SH-SY5Y (cell line): Measurements from ENCODE around the gene PTTG1IP.

Experiments used
- GATA2 ChIP-seq: IDR thresholded peaks from 2 replicates; pipeline ENCODE4 v1.6.1; 2011; ENCODE audit warnings: mild to moderate bottlenecking, low read depth, low read length
- GATA3 ChIP-seq: IDR thresholded peaks from 2 replicates; pipeline ENCODE4 v1.6.1; 2011; ENCODE audit warnings: low read depth, mild to moderate bottlenecking, low read length, moderate library complexity

DNA sequence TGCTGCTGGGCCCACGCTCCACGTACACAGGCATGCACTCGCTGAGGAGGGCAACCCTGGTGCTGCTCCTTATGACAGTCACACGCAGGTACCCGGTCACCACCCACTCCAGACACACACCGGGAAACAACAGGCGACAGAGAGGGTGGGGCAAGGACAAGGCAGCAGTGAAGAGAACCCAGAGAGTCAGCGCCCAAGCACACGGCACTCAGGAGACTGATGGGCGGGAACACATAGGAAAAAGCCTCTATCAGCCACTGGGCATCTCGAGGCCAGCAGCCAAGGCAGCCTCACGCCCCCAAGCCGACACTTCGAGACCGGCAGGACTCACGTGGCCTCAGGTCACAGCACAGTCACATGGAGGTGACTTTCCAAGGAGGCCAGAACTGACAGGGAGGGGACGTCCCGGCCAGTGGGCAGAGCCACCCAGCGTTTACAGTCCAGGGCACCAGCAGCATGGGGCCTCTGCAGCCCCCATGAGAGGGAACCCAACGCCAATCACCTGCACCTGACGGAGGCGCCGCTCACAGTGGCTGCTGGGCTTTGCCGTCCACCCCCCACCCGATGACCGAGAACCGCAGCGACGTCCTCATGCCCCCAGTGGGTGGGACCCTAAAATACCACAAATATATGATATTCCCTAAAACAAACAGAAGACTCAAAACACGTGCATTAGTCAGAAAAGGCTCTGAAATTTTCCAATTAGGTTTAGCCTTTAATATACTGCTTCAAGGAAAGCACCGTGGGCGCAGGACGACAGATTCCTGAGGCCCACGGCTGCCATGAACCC is 19.7 kb downstream of the PTTG1IP start:
- TF ChIP-seq GATA2 = no peak
- no peak for TF ChIP-seq GATA3
